K562 (cell line): Measurements from ENCODE around the gene KCNAB1. TPM values are rescaled to one million over a fixed set of nuclear protein-coding genes. Genes with fewer than 3 reads are reported as not detected.

ENCODE experiments used
- BRD9 ChIP-seq: fragments of 450-650 bp; IDR thresholded peaks from 2 replicates; pipeline ENCODE4 v1.6.1; 2018; ENCODE audit warnings: low read depth; ENCODE audit not compliant: partially characterized antibody
- HDAC1 ChIP-seq, 2 experiments: fragments of 450-650 bp; IDR thresholded peaks; 2 replicates each; pipeline ENCODE4 v1.6.1; 2016 to 2017; ENCODE audit warnings: inconsistent platforms in 1 of 2, mild to moderate bottlenecking in 1 of 2, moderate library complexity in 1 of 2
- HNRNPL ChIP-seq: fragments of 200-400 bp; formaldehyde crosslinking; IDR thresholded peaks from 2 replicates; pipeline ENCODE4 v1.6.1; 2017; ENCODE audit warnings: low read depth, mild to moderate bottlenecking, low read length
- MAFF ChIP-seq: IDR thresholded peaks from 2 replicates; pipeline ENCODE4 v1.6.1; 2012; ENCODE audit warnings: low read length, improper control_type of control experiment
- NFIC ChIP-seq: fragments of 450-650 bp; IDR thresholded peaks from 2 replicates; pipeline ENCODE4 v1.6.1; 2017; ENCODE audit warnings: mild to moderate bottlenecking, inconsistent platforms
- NR1H2 ChIP-seq: sonication (generic); formaldehyde crosslinking; IDR thresholded peaks from 2 replicates; pipeline ENCODE4 v1.4.0; 2020; ENCODE audit warnings: mild to moderate bottlenecking, missing genetic modification reagents
- PHB2 ChIP-seq: fragments of 450-650 bp; IDR thresholded peaks from 2 replicates; pipeline ENCODE4 v1.6.1; 2017; ENCODE audit warnings: low read depth
- POLR3G ChIP-seq: IDR thresholded peaks from 2 replicates; pipeline ENCODE4 v1.6.1; 2011; ENCODE audit not compliant: insufficient read length, insufficient replicate concordance; ENCODE audit errors: extremely low read depth
- PRMT5 ChIP-seq: sonication (generic); formaldehyde crosslinking; IDR thresholded peaks from 2 replicates; pipeline ENCODE4 v1.5.0; 2020; ENCODE audit warnings: missing genetic modification reagents
- REST ChIP-seq, 2 experiments: fragments of 450-650 bp; formaldehyde crosslinking in 1 of 2; IDR thresholded peaks; 2 replicates each; pipeline versions ENCODE4 v1.4.0 to v1.6.1; 2014 to 2020; ENCODE audit warnings: mild to moderate bottlenecking in 2 of 2, borderline replicate concordance in 1 of 2, low read depth in 1 of 2
- SFPQ ChIP-seq: fragments of 200-400 bp; formaldehyde crosslinking; IDR thresholded peaks from 2 replicates; pipeline ENCODE4 v1.6.1; 2017; ENCODE audit warnings: mild to moderate bottlenecking, low read depth, low read length, moderate library complexity
- ZNF354B ChIP-seq: fragments of 250-450 bp; sonication (Bioruptor Pico); IDR thresholded peaks from 2 replicates; pipeline ENCODE4 v1.4.0; 2020
- ZNF408 ChIP-seq: fragments of 250-450 bp; sonication (Bioruptor Pico); IDR thresholded peaks from 2 replicates; pipeline ENCODE4 v1.4.0; 2020; ENCODE audit warnings: low read depth, mild to moderate bottlenecking, moderate library complexity
- ZNF551 ChIP-seq: fragments of 250-450 bp; sonication (Bioruptor Pico); IDR thresholded peaks from 2 replicates; pipeline ENCODE4 v1.5.0; 2021; ENCODE audit warnings: mild to moderate bottlenecking, moderate library complexity
- polyA plus RNA-seq, 8 experiments: library from polyadenylated mRNA; depleted of rRNA in 4 of 8; stranded (reverse) in 5 of 8; unstranded in 3 of 8; fragments of >200 nt; fragmentation: Nextera tagmentation in 2 of 8; fragmentation: Illumina TruSeq in 1 of 8; extraction: Ambion mirVana in 2 of 8; extraction: Trizol in 1 of 8; gene quantifications; 2 replicates each; pipeline versions ENCODE4 v1.2.1 to v1.2.3, GENCODE V29; 2011 to 2014; ENCODE audit warnings: inconsistent platforms in 1 of 8, missing spikeins in 1 of 8
- total RNA-seq, 7 experiments: library from RNA; depleted of rRNA in 6 of 7; stranded (reverse); fragments of >200 nt in 6 of 7; fragmentation: Illumina TruSeq in 2 of 7; extraction: Trizol in 2 of 7; gene quantifications; 2 replicates each; pipeline versions ENCODE4 v1.2.1 to v1.2.3, GENCODE V29; 2011 to 2021; ENCODE audit warnings: low replicate concordance in 1 of 7
- TF ChIP-seq, protein P1 (sequence below), 3 experiments: fragments of 200-800 bp in 1 of 3; fragments of 250-450 bp in 1 of 3; fragments of 450-650 bp in 1 of 3; sonication (Bioruptor Pico) in 1 of 3; sonication (Bioruptor generic) in 1 of 3; formaldehyde crosslinking in 1 of 3; IDR thresholded peaks; 2 replicates each; pipeline versions ENCODE4 v1.6.1 to v1.8.0; 2016 to 2022; ENCODE audit warnings: mild to moderate bottlenecking in 2 of 3, missing genetic modification characterization in 2 of 3, missing compliant biosample characterization in 1 of 3, moderate library complexity in 1 of 3

KCNAB1 gene
- total and polyA plus RNA-seq, 9 of the 15 experiments (the other 6 are each of a cell fraction or from before 2014, with no cell fraction given): 0.14 to 1.2 (median 0.51) TPM

GRCh38 chr3:156483426-156483825, 363.0 kb downstream of the KCNAB1 start (continued):
- TF ChIP-seq REST (IDR thresholded peaks at IDR 0.05; ENCODE audit: borderline replicate concordance): no peak
- TF ChIP-seq REST (CRISPR knock-in tag; IDR thresholded peaks at IDR 0.05; ENCODE audit: low read depth): no peak
- no peak for TF ChIP-seq PRMT5 (CRISPR knock-in tag)
- TF ChIP-seq HDAC1 (IDR thresholded peaks at IDR 0.05): no peak
- no peak for TF ChIP-seq HNRNPL
- no peak for TF ChIP-seq ZNF354B (CRISPR knock-in tag)
- peak; percentile 67 for TF ChIP-seq MAFF
- peak; percentile 15; the same call in 1 of the 2 replicates for TF ChIP-seq NFIC
- no peak for TF ChIP-seq PHB2
- TF ChIP-seq ZNF408 (CRISPR knock-in tag): no peak
- TF ChIP-seq SFPQ: no peak
- no peak for TF ChIP-seq ZNF551 (CRISPR knock-in tag)
- no peak for TF ChIP-seq NR1H2 (CRISPR knock-in tag)
- TF ChIP-seq BRD9: no peak
- TF ChIP-seq, protein P1, sequence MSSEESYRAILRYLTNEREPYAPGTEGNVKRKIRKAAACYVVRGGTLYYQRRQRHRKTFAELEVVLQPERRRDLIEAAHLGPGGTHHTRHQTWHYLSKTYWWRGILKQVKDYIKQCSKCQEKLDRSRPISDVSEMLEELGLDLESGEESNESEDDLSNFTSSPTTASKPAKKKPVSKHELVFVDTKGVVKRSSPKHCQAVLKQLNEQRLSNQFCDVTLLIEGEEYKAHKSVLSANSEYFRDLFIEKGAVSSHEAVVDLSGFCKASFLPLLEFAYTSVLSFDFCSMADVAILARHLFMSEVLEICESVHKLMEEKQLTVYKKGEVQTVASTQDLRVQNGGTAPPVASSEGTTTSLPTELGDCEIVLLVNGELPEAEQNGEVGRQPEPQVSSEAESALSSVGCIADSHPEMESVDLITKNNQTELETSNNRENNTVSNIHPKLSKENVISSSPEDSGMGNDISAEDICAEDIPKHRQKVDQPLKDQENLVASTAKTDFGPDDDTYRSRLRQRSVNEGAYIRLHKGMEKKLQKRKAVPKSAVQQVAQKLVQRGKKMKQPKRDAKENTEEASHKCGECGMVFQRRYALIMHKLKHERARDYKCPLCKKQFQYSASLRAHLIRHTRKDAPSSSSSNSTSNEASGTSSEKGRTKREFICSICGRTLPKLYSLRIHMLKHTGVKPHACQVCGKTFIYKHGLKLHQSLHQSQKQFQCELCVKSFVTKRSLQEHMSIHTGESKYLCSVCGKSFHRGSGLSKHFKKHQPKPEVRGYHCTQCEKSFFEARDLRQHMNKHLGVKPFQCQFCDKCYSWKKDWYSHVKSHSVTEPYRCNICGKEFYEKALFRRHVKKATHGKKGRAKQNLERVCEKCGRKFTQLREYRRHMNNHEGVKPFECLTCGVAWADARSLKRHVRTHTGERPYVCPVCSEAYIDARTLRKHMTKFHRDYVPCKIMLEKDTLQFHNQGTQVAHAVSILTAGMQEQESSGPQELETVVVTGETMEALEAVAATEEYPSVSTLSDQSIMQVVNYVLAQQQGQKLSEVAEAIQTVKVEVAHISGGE (CRISPR knock-in tag; IDR thresholded peaks at IDR 0.05): peak in 1 of 3 experiments; percentile 37; a peak in 1 of 6 replicates
- no peak for TF ChIP-seq POLR3G
